UCSD-AML1 (cell line): ENCODE results near the gene GRWD1.

Source experiments
- DNase-seq: peaks from one replicate; lab custom pipeline; 2025; ENCODE audit not compliant: unreplicated experiment; lab: John Stamatoyannopoulos, UW

GRWD1 gene

GRCh38 chr19:48455171-48455907, 9.6 kb downstream of the GRWD1 start, which contains the start of gene KCNJ14:
Gene KCNJ14 (plus strand): TSS chr19:48455574. CDS start chr19:48461725, 6,151 bp downstream.
- DNase-seq: no peak

- no peak for DNase-seq
These were observed 10.3 kb downstream of the GRWD1 start for GRCh38 chr19:48455908-48456562.

- no peak for DNase-seq
These were observed 11.1 kb downstream of the GRWD1 start for GRCh38 chr19:48456864-48457263.

- no peak for DNase-seq
These were observed 12.2 kb downstream of the GRWD1 start for GRCh38 chr19:48458016-48458415.

- DNase-seq: no peak
These were observed 15.8 kb downstream of the GRWD1 start for GRCh38 chr19:48461651-48461981.

- no peak for DNase-seq
These were observed 16.3 kb downstream of the GRWD1 start for GRCh38 chr19:48461982-48462655.

- no peak for DNase-seq
These were observed 19.4 kb downstream of the GRWD1 start for GRCh38 chr19:48465215-48465614.

- DNase-seq: no peak
These were observed 21.0 kb downstream of the GRWD1 start for GRCh38 chr19:48466561-48467325.

- DNase-seq: peak; percentile 100
These were observed 23.0 kb downstream of the GRWD1 start for GRCh38 chr19:48468772-48469288.

GRCh38 chr19:48469289-48469881, 23.6 kb downstream of the GRWD1 start, which contains the start of gene CYTH2:
Gene CYTH2 (plus strand): TSS chr19:48469369. CDS start chr19:48469508, 139 bp downstream.
- peak; percentile 84 for DNase-seq

GRCh38 chr19:48469934-48470680, 24.3 kb downstream of the GRWD1 start:
- no peak for DNase-seq

- DNase-seq: no peak
These were observed 25.1 kb downstream of the GRWD1 start for GRCh38 chr19:48470856-48471255.

GRCh38 chr19:48471836-48472235, 26.1 kb downstream of the GRWD1 start:
- no peak for DNase-seq

GRCh38 chr19:48473161-48473966, 27.6 kb downstream of the GRWD1 start:
- no peak for DNase-seq

GRCh38 chr19:48474084-48474592, 28.4 kb downstream of the GRWD1 start:
- DNase-seq: no peak

- DNase-seq: no peak
These were observed 29.7 kb downstream of the GRWD1 start for GRCh38 chr19:48475369-48476068.

- DNase-seq: no peak
These were observed 30.4 kb downstream of the GRWD1 start for GRCh38 chr19:48476176-48476575.

GRCh38 chr19:48477067-48477685, 31.4 kb downstream of the GRWD1 start:
- DNase-seq: no peak
